GM12874 (cell line): ENCODE measurements around the gene LRRC15.

ENCODE experiments used
- TF ChIP-seq, protein P1 (sequence below): IDR thresholded peaks from 2 replicates; pipeline ENCODE4 v1.5.1; 2011; ENCODE audit warnings: low read depth, mild to moderate bottlenecking, control low read depth, low read length, moderate library complexity; ENCODE audit not compliant: insufficient read depth

LRRC15 gene

DNA sequence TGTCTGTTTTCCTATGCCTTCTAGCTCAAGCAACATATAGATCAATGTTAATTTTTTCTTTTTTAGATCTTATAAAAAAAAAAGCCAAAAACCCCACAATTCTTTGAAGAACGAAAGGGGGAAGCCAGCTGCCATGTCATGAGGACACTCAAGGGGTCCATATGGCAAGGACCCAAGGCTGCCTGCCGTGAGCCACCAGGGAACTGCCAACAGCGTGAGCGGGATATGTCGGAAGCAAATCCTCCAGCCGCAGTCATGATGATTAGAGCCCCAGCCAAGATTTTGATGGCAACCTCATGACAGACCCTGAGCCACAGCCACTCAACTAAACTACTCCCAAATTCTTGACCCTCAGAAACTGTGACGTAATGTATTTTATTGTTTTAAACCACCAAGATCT is 23.0 kb upstream of the LRRC15 start:
- TF ChIP-seq, protein P1, sequence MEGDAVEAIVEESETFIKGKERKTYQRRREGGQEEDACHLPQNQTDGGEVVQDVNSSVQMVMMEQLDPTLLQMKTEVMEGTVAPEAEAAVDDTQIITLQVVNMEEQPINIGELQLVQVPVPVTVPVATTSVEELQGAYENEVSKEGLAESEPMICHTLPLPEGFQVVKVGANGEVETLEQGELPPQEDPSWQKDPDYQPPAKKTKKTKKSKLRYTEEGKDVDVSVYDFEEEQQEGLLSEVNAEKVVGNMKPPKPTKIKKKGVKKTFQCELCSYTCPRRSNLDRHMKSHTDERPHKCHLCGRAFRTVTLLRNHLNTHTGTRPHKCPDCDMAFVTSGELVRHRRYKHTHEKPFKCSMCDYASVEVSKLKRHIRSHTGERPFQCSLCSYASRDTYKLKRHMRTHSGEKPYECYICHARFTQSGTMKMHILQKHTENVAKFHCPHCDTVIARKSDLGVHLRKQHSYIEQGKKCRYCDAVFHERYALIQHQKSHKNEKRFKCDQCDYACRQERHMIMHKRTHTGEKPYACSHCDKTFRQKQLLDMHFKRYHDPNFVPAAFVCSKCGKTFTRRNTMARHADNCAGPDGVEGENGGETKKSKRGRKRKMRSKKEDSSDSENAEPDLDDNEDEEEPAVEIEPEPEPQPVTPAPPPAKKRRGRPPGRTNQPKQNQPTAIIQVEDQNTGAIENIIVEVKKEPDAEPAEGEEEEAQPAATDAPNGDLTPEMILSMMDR = no peak

- TF ChIP-seq, protein P1 = no peak
Measured at GRCh38 chr3:194390835-194391234, 21.3 kb upstream of the LRRC15 start.

DNA sequence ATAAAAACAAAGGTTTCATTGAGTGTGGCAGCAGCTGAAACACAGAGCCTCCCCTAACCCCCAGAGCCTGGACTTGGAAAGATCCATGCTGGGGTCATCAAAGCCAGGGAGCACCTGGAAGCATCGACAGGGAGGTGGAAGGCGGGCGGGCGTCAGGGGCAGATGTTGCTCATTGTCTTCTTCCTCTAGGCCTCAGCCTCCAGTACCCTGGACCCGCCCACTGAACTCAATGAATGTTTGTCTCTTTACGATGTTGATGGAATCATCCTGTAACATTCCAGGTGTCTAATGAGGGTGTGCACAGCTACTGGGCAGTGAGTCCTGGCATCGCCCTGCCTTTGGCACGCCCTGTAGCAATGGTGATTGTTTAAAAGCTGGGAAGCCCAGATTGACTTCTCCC is 19.7 kb upstream of the LRRC15 start:
- TF ChIP-seq, protein P1 = no peak

DNA sequence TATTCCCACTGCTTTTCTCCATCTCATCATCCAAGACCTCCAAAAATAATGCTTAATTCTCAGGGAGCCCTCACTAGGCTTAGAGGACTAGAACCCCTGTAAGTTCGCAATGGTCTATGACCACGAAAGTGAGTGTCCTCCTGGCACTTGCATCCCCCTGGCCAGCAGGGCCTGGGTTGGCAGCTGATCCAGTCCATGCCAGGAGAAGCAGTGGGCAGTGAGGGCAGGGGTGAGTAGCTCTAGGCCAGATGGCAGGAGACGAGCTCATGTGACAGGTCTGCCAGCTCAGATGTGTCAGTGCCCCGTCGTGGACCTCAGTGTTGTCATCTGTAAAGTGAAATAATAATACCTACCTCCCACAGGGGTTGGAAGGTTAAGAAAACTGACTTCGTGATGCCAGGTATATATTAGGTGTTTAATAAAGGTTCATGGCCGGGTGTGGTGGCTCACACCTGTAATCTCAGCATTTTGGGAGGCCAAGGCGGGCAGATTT is 18.4 kb upstream of the LRRC15 start:
- TF ChIP-seq, protein P1 = no peak

GRCh38 chr3:194387276-194387675 is 17.7 kb upstream of the LRRC15 start:
- TF ChIP-seq, protein P1 = no peak

- TF ChIP-seq, protein P1 = no peak
Measured at GRCh38 chr3:194386648-194387047, 17.1 kb upstream of the LRRC15 start.

GRCh38 chr3:194386066-194386465 is 16.5 kb upstream of the LRRC15 start:
- TF ChIP-seq, protein P1 = no peak
